ENCODE measurements around the gene PRDX5. TPM values are rescaled to one million over a fixed set of nuclear protein-coding genes. Genes with fewer than 3 reads are reported as not detected.
A peak's percentile ranks its signal among the peaks of the same experiment; 100 is the strongest.

Gene PRDX5
- total and polyA plus RNA-seq, 9 of the 15 experiments (the other 6 are each of a cell fraction or from before 2014, with no cell fraction given) = 40.8 to 327 (median 204) TPM

DNA sequence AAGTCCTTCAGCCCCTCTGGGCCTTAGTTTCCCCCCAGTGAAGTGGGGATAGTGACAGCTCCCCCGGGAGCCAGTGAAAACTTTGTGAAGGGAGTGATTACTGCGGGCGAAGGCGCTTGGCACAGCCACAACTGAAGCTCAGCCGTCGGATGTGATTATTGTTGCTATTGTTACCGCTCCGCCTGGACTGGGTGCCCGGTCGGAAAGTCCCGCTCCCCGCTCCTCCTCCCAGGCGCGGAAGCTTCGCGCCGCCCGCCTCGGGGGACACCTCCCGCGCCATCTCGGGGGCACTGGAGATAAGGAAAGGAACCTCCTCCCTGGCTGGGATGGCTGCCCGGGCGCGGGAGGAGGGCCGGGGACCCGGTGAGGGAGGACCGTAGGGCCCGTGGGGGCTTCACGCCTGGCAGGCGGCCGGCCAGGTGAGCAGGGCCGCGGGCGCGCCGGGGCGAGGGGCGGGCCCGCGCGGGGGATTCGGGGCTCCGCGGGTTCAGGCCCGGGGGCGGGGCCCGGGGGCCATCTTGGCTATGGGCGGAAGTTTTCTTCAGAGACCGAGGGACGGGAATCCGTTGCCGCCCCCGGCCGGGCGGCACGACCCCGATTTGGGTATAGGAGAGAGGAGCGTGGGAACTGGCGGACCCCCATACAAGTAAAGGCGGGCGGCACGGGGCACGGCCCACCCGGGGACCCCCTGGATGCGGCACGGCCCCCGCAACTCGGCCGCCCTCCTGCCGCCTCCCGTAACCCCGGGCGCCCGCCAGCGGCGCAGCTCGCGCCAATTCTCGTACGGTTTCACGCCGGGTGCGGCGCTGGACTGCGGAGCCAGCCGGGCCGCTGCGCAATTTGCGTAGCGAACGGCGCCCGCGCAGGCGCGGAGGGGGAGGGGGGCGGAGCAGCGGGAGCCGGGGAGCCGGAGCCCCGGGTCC, 32.7 kb upstream of the PRDX5 start, which contains the start of gene GPR137 (continued):
- TF ChIP-seq THAP12 (CRISPR knock-in tag; IDR thresholded peaks at IDR 0.05) = peak; percentile 42; the same call in 1 of the 2 replicates
- TF ChIP-seq NR2C2 (CRISPR knock-in tag; IDR thresholded peaks at IDR 0.05) = peak; percentile 46; the same call in 1 of the 2 replicates
- peak; percentile 98 for TF ChIP-seq NR2C2 (tag; IDR thresholded peaks at IDR 0.05)
- peak; percentile 98 for TF ChIP-seq ELF1 (tag; IDR thresholded peaks at IDR 0.05)
- 0 out of 2 replicates have a peak, but pooled peaks have one; percentile 14 for TF ChIP-seq TCF3 (CRISPR knock-in tag; IDR thresholded peaks at IDR 0.05)
- TF ChIP-seq, protein P1, sequence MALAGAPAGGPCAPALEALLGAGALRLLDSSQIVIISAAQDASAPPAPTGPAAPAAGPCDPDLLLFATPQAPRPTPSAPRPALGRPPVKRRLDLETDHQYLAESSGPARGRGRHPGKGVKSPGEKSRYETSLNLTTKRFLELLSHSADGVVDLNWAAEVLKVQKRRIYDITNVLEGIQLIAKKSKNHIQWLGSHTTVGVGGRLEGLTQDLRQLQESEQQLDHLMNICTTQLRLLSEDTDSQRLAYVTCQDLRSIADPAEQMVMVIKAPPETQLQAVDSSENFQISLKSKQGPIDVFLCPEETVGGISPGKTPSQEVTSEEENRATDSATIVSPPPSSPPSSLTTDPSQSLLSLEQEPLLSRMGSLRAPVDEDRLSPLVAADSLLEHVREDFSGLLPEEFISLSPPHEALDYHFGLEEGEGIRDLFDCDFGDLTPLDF (CRISPR knock-in tag; IDR thresholded peaks at IDR 0.05) = peak; percentile 47; the same call in 1 of the 2 replicates
- peak; percentile 83; the same call in 1 of the 2 replicates for TF ChIP-seq ZBTB7A (IDR thresholded peaks at IDR 0.05; ENCODE audit: borderline replicate concordance, control insufficient read depth, low read depth, low read length)
- TF ChIP-seq, protein P2, sequence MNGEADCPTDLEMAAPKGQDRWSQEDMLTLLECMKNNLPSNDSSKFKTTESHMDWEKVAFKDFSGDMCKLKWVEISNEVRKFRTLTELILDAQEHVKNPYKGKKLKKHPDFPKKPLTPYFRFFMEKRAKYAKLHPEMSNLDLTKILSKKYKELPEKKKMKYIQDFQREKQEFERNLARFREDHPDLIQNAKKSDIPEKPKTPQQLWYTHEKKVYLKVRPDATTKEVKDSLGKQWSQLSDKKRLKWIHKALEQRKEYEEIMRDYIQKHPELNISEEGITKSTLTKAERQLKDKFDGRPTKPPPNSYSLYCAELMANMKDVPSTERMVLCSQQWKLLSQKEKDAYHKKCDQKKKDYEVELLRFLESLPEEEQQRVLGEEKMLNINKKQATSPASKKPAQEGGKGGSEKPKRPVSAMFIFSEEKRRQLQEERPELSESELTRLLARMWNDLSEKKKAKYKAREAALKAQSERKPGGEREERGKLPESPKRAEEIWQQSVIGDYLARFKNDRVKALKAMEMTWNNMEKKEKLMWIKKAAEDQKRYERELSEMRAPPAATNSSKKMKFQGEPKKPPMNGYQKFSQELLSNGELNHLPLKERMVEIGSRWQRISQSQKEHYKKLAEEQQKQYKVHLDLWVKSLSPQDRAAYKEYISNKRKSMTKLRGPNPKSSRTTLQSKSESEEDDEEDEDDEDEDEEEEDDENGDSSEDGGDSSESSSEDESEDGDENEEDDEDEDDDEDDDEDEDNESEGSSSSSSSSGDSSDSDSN (IDR thresholded peaks at IDR 0.05; ENCODE audit: borderline replicate concordance in 1 of 2, low read depth in 2 of 2, low read length in 2 of 2) = peak in 1 of 2 experiments; percentile 69; a peak in 2 of 4 replicates
- 0 out of 2 replicates have a peak, but pooled peaks have one; percentile 31 for TF ChIP-seq SMARCA4 (IDR thresholded peaks at IDR 0.05)
- peak; percentile 14; the same call in 1 of the 2 replicates for TF ChIP-seq POLR2AphosphoS5 (IDR thresholded peaks at IDR 0.05; ENCODE audit: control insufficient read depth, insufficient read depth, low read depth, low read length)
- no peak; the same call in 1 of the 2 replicates for TF ChIP-seq ZNF511 (CRISPR knock-in tag; IDR thresholded peaks at IDR 0.05)
- no peak for TF ChIP-seq HMG20B (CRISPR knock-in tag; IDR thresholded peaks at IDR 0.05)
- TF ChIP-seq HNRNPK (IDR thresholded peaks at IDR 0.05; ENCODE audit: low read depth, low read length, poor library complexity, severe bottlenecking) = peak; percentile 100
- TF ChIP-seq CBFB (CRISPR knock-in tag; IDR thresholded peaks at IDR 0.05) = 0 out of 2 replicates have a peak, but pooled peaks have one; percentile 33
- TF ChIP-seq, protein P3, sequence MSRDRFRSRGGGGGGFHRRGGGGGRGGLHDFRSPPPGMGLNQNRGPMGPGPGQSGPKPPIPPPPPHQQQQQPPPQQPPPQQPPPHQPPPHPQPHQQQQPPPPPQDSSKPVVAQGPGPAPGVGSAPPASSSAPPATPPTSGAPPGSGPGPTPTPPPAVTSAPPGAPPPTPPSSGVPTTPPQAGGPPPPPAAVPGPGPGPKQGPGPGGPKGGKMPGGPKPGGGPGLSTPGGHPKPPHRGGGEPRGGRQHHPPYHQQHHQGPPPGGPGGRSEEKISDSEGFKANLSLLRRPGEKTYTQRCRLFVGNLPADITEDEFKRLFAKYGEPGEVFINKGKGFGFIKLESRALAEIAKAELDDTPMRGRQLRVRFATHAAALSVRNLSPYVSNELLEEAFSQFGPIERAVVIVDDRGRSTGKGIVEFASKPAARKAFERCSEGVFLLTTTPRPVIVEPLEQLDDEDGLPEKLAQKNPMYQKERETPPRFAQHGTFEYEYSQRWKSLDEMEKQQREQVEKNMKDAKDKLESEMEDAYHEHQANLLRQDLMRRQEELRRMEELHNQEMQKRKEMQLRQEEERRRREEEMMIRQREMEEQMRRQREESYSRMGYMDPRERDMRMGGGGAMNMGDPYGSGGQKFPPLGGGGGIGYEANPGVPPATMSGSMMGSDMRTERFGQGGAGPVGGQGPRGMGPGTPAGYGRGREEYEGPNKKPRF (IDR thresholded peaks at IDR 0.05; ENCODE audit: low read depth, low read length) = peak; percentile 95
